PC-3 (cell line): Measurements from ENCODE around the gene CFAP299. TPM values are rescaled to one million over a fixed set of nuclear protein-coding genes. Genes with fewer than 3 reads are reported as not detected.
A peak's percentile ranks its signal among the peaks of the same experiment; 100 is the strongest.

Experiments
- ATAC-seq: fragments of 200-7000 bp; cut with Tn5 transposase; 2 replicates; pipeline ENCODE4 v1.9.1; 2020; ENCODE audit warnings: mild to moderate bottlenecking, moderate library complexity
- BruUV-seq: library from RNA; stranded (reverse); fragments of 400-500 nt; replicated peaks from 2 replicates; lab custom pipeline; 2021; lab: Mats Ljungman, UMichigan
- CTCF ChIA-PET: fragments of 300-600 bp; sonication (Branson Sonifier 250); formaldehyde crosslinking; loops from one replicate; lab custom pipeline; 2022; ENCODE audit warnings: antibody characterized with exemption; lab: Charles Lee
- POLR2A ChIA-PET: fragments of 300-600 bp; sonication (Branson Sonifier 250); formaldehyde crosslinking; loops from one replicate; lab custom pipeline; 2022; ENCODE audit warnings: antibody characterized with exemption; ENCODE audit not compliant: unreplicated experiment; lab: Charles Lee
- DNase-seq: peaks from one replicate; pipeline ENCODE4 v3.0.0-alpha.2; 2015
- H2AFZ ChIP-seq: fragments of 300-600 bp; sonication (generic); 2 replicates; pipeline ENCODE4 v1.6.0; 2016; ENCODE audit warnings: antibody characterized with exemption, low read length
- H3F3A ChIP-seq: fragments of 300-600 bp; sonication (generic); one replicate; pipeline ENCODE4 v1.6.0; 2017; ENCODE audit warnings: antibody characterized with exemption, low read length, control low read depth, mild to moderate bottlenecking; ENCODE audit not compliant: unreplicated experiment
- H3K27ac ChIP-seq: fragments of 300-600 bp; sonication (generic); 2 replicates; pipeline ENCODE4 v1.5.1; 2016; ENCODE audit warnings: mild to moderate bottlenecking, low read length
- H3K27me3 ChIP-seq: fragments of 300-600 bp; sonication (generic); 2 replicates; pipeline ENCODE4 v1.6.1; 2016; ENCODE audit warnings: low read length, mixed read lengths
- H3K36me3 ChIP-seq: fragments of 300-600 bp; sonication (generic); 2 replicates; pipeline ENCODE4 v1.6.1; 2016; ENCODE audit warnings: low read depth, mixed run types, low read length, mixed read lengths
- H3K4me1 ChIP-seq: fragments of 300-600 bp; sonication (generic); 2 replicates; pipeline ENCODE4 v1.5.1; 2016; ENCODE audit warnings: low read length; ENCODE audit not compliant: insufficient read depth
- H3K4me2 ChIP-seq: fragments of 300-600 bp; sonication (generic); 2 replicates; pipeline ENCODE4 v1.6.0; 2016; ENCODE audit warnings: low read length
- H3K4me3 ChIP-seq: fragments of 300-600 bp; sonication (generic); 2 replicates; pipeline ENCODE4 v1.5.1; 2016; ENCODE audit warnings: mild to moderate bottlenecking, low read length, mixed read lengths
- H3K79me2 ChIP-seq: fragments of 300-600 bp; sonication (generic); 2 replicates; pipeline ENCODE4 v1.6.1; 2017; ENCODE audit warnings: low read length, mixed read lengths
- H3K9ac ChIP-seq: fragments of 300-600 bp; sonication (generic); 2 replicates; pipeline ENCODE4 v1.6.0; 2016; ENCODE audit warnings: mild to moderate bottlenecking, low read length
- H3K9me2 ChIP-seq: fragments of 300-600 bp; sonication (generic); replicated peaks from 2 replicates; pipeline ENCODE4 v1.6.1; 2016; ENCODE audit warnings: mixed run types, low read length, mixed read lengths
- H3K9me3 ChIP-seq: fragments of 300-600 bp; sonication (generic); 2 replicates; pipeline ENCODE4 v1.6.1; 2016; ENCODE audit warnings: low read length, mixed read lengths
- H4K20me1 ChIP-seq: fragments of 300-600 bp; sonication (generic); 2 replicates; pipeline ENCODE4 v1.6.1; 2016; ENCODE audit warnings: low read length, mixed read lengths
- CTCF ChIP-seq: fragments of 300-600 bp; sonication (generic); conservative IDR thresholded peaks from 2 replicates; pipeline ENCODE4 v1.5.1; 2017; ENCODE audit warnings: antibody characterized with exemption, low read depth, mild to moderate bottlenecking, low read length
- EZH2 ChIP-seq: fragments of 300-600 bp; sonication (generic); IDR thresholded peaks from one replicate; pipeline ENCODE4 v1.6.1; 2017; ENCODE audit warnings: antibody characterized with exemption, mild to moderate bottlenecking, low read length; ENCODE audit not compliant: unreplicated experiment
- EZH2phosphoT487 ChIP-seq: fragments of 300-600 bp; sonication (generic); IDR thresholded peaks from 2 replicates; pipeline ENCODE4 v1.6.1; 2018; ENCODE audit warnings: mild to moderate bottlenecking, antibody characterized with exemption, low read length, borderline replicate concordance
- intact Hi-C: fragments of 100-400 bp; cut with micrococcal nuclease; formaldehyde crosslinking; loops from 2 replicates; pipeline ENCODE4 v1.9.0; 2023
- total RNA-seq: library from RNA; depleted of rRNA; stranded (reverse); fragments of >200 nt; gene quantifications from 2 replicates; pipeline ENCODE4 v1.2.3, GENCODE V29; 2014

The CFAP299 gene
- total RNA-seq, 1 experiment from 2014 or later: not detected

- Histone ChIP-seq H3K79me2 (no peaks in the 10 kb centered on the region), H3K9ac (no peak overlapping the region), H3K4me2 (no peak overlapping the region), H3K9me3 (no peaks in the 10 kb centered on the region), H3K27ac (no peak overlapping the region), H3K4me3 (no peak overlapping the region), H2AFZ (no peak overlapping the region), H3K9me2 (no peaks in the 10 kb centered on the region), H3K36me3 (no peaks in the 10 kb centered on the region), H4K20me1 (no peaks in the 10 kb centered on the region), H3K27me3 (no peaks in the 10 kb centered on the region), H3K4me1 (peaks cover 24% of the 10 kb centered on the region), H3F3A (no peaks in the 10 kb centered on the region)
- ChIA-PET POLR2A (no interaction called here), CTCF (no interaction called here)
- ATAC-seq (no peak), DNase-seq (no peak)
- TF ChIP-seq CTCF (no peak), EZH2phosphoT487 (no peak), EZH2 (no peak)
- BruUV-seq: no TSS peak
- intact Hi-C loops: no loop called here
Measured at GRCh38 chr4:80301884-80302283, 33.6 kb upstream of the CFAP299 start.

- Histone ChIP-seq H3F3A (no peaks in the 10 kb centered on the region), H3K27me3 (no peaks in the 10 kb centered on the region), H3K27ac (no peak overlapping the region), H3K36me3 (no peaks in the 10 kb centered on the region), H3K9ac (no peak overlapping the region), H4K20me1 (no peaks in the 10 kb centered on the region), H2AFZ (no peak overlapping the region), H3K4me1 (peaks cover 32% of the 10 kb centered on the region), H3K9me2 (no peaks in the 10 kb centered on the region), H3K9me3 (no peaks in the 10 kb centered on the region), H3K4me3 (no peak overlapping the region), H3K79me2 (no peaks in the 10 kb centered on the region), H3K4me2 (no peak overlapping the region)
- no TSS peak for BruUV-seq
- ATAC-seq: no peak
- CTCF ChIA-PET: no interaction called here
- DNase-seq: no peak
- intact Hi-C loops: no loop called here
- TF ChIP-seq EZH2: no peak
- POLR2A ChIA-PET: no interaction called here
Measured at GRCh38 chr4:80302616-80303223, 32.8 kb upstream of the CFAP299 start.

- Histone ChIP-seq H3K9ac (no peak overlapping the region), H3K36me3 (no peaks in the 10 kb centered on the region), H3K79me2 (no peaks in the 10 kb centered on the region), H3K9me3 (no peaks in the 10 kb centered on the region), H3K4me1 (peaks cover 55% of the 10 kb centered on the region), H3K27me3 (no peaks in the 10 kb centered on the region), H3K27ac (peak overlapping the region; percentile 76), H3K4me2 (peak overlapping the region; percentile 76), H3K9me2 (no peaks in the 10 kb centered on the region), H4K20me1 (no peaks in the 10 kb centered on the region), H3K4me3 (no peak overlapping the region), H2AFZ (no peak overlapping the region), H3F3A (no peaks in the 10 kb centered on the region)
- DNase-seq (peak; percentile 48), ATAC-seq (0 out of 2 replicates have a peak, but pooled peaks have one; percentile 21)
- BruUV-seq: no TSS peak
- intact Hi-C loops: loop anchor here (5.0 kb wide), 1 partner anchor 38 kb away; the partner anchor contains the start of gene FGF5
- TF ChIP-seq EZH2 (no peak), CTCF (no peak)
- CTCF ChIA-PET: no interaction called here
- POLR2A ChIA-PET: no interaction called here
Measured at GRCh38 chr4:80305466-80305865, 30.1 kb upstream of the CFAP299 start.
